ENCODE measurements around the gene TCEAL1. TPM values are rescaled to one million over a fixed set of nuclear protein-coding genes. Genes with fewer than 3 reads are reported as not detected.
"Not testable (repeated sequence)": the region's sequence is repeated elsewhere in the genome, so short reads cannot be mapped to it uniquely, and the experiment has no call there.

TCEAL1 gene
- total RNA-seq, 4 donors from 2014 or later = 27.3 to 44.2 (median 38.6) TPM

GRCh38 chrX:103647630-103648029 is 18.9 kb downstream of the TCEAL1 start:
- no peak for DNase-seq (ENCODE audit: low spot score in 2 of 2)
- H3K4me3 ChIP-seq (ENCODE audit: low read depth, poor library complexity, severe bottlenecking) = no peak overlapping the region
- intact Hi-C loops (cut with DNase I; ENCODE audit: low total_unique reads) = no loop called here
- TF ChIP-seq CTCF (IDR thresholded peaks at IDR 0.05) (no peak), POLR2A (IDR thresholded peaks at IDR 0.05) (no peak)
- 52 to 54% methylated on average over 1 of the region's 1 CpG for WGBS, 2 donors

- intact Hi-C loops (cut with DNase I; ENCODE audit: low total_unique reads) = no loop called here
- 87 to 95% methylated on average over 2 of the region's 2 CpGs for WGBS, 2 donors
Observed at GRCh38 chrX:103651151-103651773, 22.5 kb downstream of the TCEAL1 start.

GRCh38 chrX:103655230-103656000 is 26.6 kb downstream of the TCEAL1 start:
- not testable (repeated sequence) for DNase-seq (ENCODE audit: low spot score in 2 of 2); H3K4me3 ChIP-seq (ENCODE audit: low read depth, poor library complexity, severe bottlenecking)
- intact Hi-C loops (cut with DNase I; ENCODE audit: low total_unique reads) = loop anchor here (5.0 kb wide), 1 partner anchor 762 kb away; no protein-coding TSS in a partner anchor
- WGBS, 2 donors = 80 to 89% methylated on average over 6 to 7 of the region's 7 CpGs

More at GRCh38 chrX:103651151-103651773, 22.5 kb downstream of the TCEAL1 start:
- DNase-seq (ENCODE audit: low spot score in 2 of 2) = no peak
- no peak overlapping the region for H3K4me3 ChIP-seq (ENCODE audit: low read depth, poor library complexity, severe bottlenecking)
- TF ChIP-seq CTCF (IDR thresholded peaks at IDR 0.05) = no peak
- no peak for TF ChIP-seq POLR2A (IDR thresholded peaks at IDR 0.05)

- WGBS, 2 donors = 39 to 52% methylated on average over 3 of the region's 3 CpGs
- intact Hi-C loops (cut with DNase I; ENCODE audit: low total_unique reads) = loop anchor here (5.0 kb wide), 1 partner anchor 761 kb away; no protein-coding TSS in a partner anchor
- H3K4me3 ChIP-seq (ENCODE audit: low read depth, poor library complexity, severe bottlenecking) = no peak overlapping the region
- TF ChIP-seq POLR2A (IDR thresholded peaks at IDR 0.05) (no peak), CTCF (IDR thresholded peaks at IDR 0.05) (no peak)
- no peak for DNase-seq (ENCODE audit: low spot score in 2 of 2)
Observed at GRCh38 chrX:103656617-103657016, 27.8 kb downstream of the TCEAL1 start.

- WGBS, 2 donors = 89 to 97% methylated on average over 2 of the region's 2 CpGs
- intact Hi-C loops (cut with DNase I; ENCODE audit: low total_unique reads) = loop anchor here (5.0 kb wide), 1 partner anchor 760 kb away; no protein-coding TSS in a partner anchor
- not testable (repeated sequence) for H3K4me3 ChIP-seq (ENCODE audit: low read depth, poor library complexity, severe bottlenecking); DNase-seq (ENCODE audit: low spot score in 2 of 2)
Observed at GRCh38 chrX:103657066-103657465, 28.3 kb downstream of the TCEAL1 start.

- DNase-seq (ENCODE audit: low spot score in 2 of 2) = no peak
- no peak overlapping the region for H3K4me3 ChIP-seq (ENCODE audit: low read depth, poor library complexity, severe bottlenecking)
- intact Hi-C loops (cut with DNase I; ENCODE audit: low total_unique reads) = loop anchor here (5.0 kb wide), 1 partner anchor 758 kb away; no protein-coding TSS in a partner anchor
- WGBS, 2 donors = 48 to 76% methylated on average over 5 of the region's 5 CpGs
- TF ChIP-seq POLR2A (IDR thresholded peaks at IDR 0.05) = no peak
- no peak for TF ChIP-seq CTCF (IDR thresholded peaks at IDR 0.05)
Observed at GRCh38 chrX:103658681-103659433, 30.1 kb downstream of the TCEAL1 start.

GRCh38 chrX:103659460-103659859 is 30.7 kb downstream of the TCEAL1 start:
- intact Hi-C loops (cut with DNase I; ENCODE audit: low total_unique reads) = loop anchor here (5.0 kb wide), 1 partner anchor 758 kb away; no protein-coding TSS in a partner anchor
- WGBS, 2 donors = 81 to 92% methylated on average over 2 of the region's 2 CpGs

More at GRCh38 chrX:103659460-103659859, 30.7 kb downstream of the TCEAL1 start:
- DNase-seq (ENCODE audit: low spot score in 2 of 2); H3K4me3 ChIP-seq (ENCODE audit: low read depth, poor library complexity, severe bottlenecking): not testable (repeated sequence)
